HCT116 (cell line): ENCODE measurements around the gene HMGN3. TPM values are rescaled to one million over a fixed set of nuclear protein-coding genes. Genes with fewer than 3 reads are reported as not detected.

Experiments
- ATAC-seq: fragments of 200-7000 bp; cut with Tn5 transposase; 2 replicates; pipeline ENCODE4 v1.9.1; 2020; ENCODE audit warnings: mild to moderate bottlenecking, moderate library complexity
- BruUV-seq: library from RNA; stranded (reverse); fragments of 400-500 nt; replicated peaks from 2 replicates; lab custom pipeline; 2021; lab: Mats Ljungman, UMichigan
- CTCF ChIA-PET: fragments of 300-600 bp; sonication (Branson Sonifier 250); formaldehyde crosslinking; loops from one replicate; lab custom pipeline; 2021; ENCODE audit warnings: antibody characterized with exemption; lab: Charles Lee
- POLR2A ChIA-PET: fragments of 300-600, 350-600 bp; sonication (Branson Sonifier 250); formaldehyde crosslinking; loops from one replicate; lab custom pipeline; 2021; ENCODE audit warnings: antibody characterized with exemption; lab: Charles Lee
- RAD21 ChIA-PET, 2 experiments: fragments of 300-600 bp; sonication (Branson Sonifier 250); formaldehyde crosslinking; loops; one replicate each; lab custom pipeline; 2023; ENCODE audit warnings: low total read pairs in 2 of 2; ENCODE audit not compliant: uncharacterized antibody in 2 of 2, unreplicated experiment in 2 of 2, low non-redundant PET in 1 of 2; lab: Charles Lee
- DNase-seq: peaks from one replicate; pipeline ENCODE4 v3.0.0-alpha.2; 2010; ENCODE audit warnings: low read depth, low spot score
- H2AFZ ChIP-seq: fragments of 200-600 bp; shearing (Covaris generic), sonication (generic); 2 replicates; pipeline ENCODE4 v1.6.1; 2017; ENCODE audit warnings: low read depth, mixed run types, mixed read lengths, antibody characterized with exemption, low read length; ENCODE audit not compliant: poor library complexity, severe bottlenecking
- H3K27ac ChIP-seq: 2 replicates; pipeline ENCODE4 v1.5.1; 2012; ENCODE audit warnings: low read depth, low read length
- H3K27me3 ChIP-seq: fragments of 200-600 bp; sonication (generic); 2 replicates; pipeline ENCODE4 v1.6.1; 2016; ENCODE audit warnings: mixed run types, low read length, mixed read lengths; ENCODE audit not compliant: insufficient read depth
- H3K36me3 ChIP-seq, 2 experiments: fragments of 200-500 bp in 1 of 2; fragments of 200-600 bp in 1 of 2; sonication (Bioruptor generic) in 1 of 2; sonication (generic) in 1 of 2; 2 replicates each; pipeline versions ENCODE4 v1.5.1 to v1.6.1; 2014 to 2016; ENCODE audit warnings: low read length in 2 of 2, inconsistent platforms in 1 of 2, mixed read lengths in 1 of 2, mixed run types in 1 of 2; ENCODE audit not compliant: insufficient read depth in 2 of 2, control insufficient read depth in 1 of 2
- H3K4me1 ChIP-seq, 2 experiments: fragments of 200-600 bp in 1 of 2; sonication (generic) in 1 of 2; 2 replicates each; pipeline versions ENCODE4 v1.5.1 to v1.6.1; 2012 to 2017; ENCODE audit warnings: low read length in 2 of 2, inconsistent platforms in 1 of 2, mild to moderate bottlenecking in 1 of 2, mixed read lengths in 1 of 2, mixed run types in 1 of 2, moderate library complexity in 1 of 2; ENCODE audit not compliant: insufficient read depth in 2 of 2, control insufficient read depth in 1 of 2
- H3K4me2 ChIP-seq: fragments of 200-600 bp; sonication (generic); 2 replicates; pipeline ENCODE4 v1.6.1; 2017; ENCODE audit warnings: mixed run types, low read length, mixed read lengths
- H3K4me3 ChIP-seq, 2 experiments: fragments of 200-600 bp in 1 of 2; sonication (generic) in 1 of 2; replicated peaks in 1 of 2; 2 replicates each; pipeline ENCODE4 v1.5.1; 2011 to 2016; ENCODE audit warnings: low read length in 2 of 2, control low read depth in 1 of 2, low read depth in 1 of 2, mild to moderate bottlenecking in 1 of 2, mixed read lengths in 1 of 2, mixed run types in 1 of 2
- H3K79me2 ChIP-seq: fragments of 200-600 bp; sonication (generic); 2 replicates; pipeline ENCODE4 v1.6.1; 2017; ENCODE audit warnings: mild to moderate bottlenecking, mixed run types, low read length, moderate library complexity, mixed read lengths; ENCODE audit not compliant: insufficient read depth
- H3K9ac ChIP-seq: fragments of 200-600 bp; sonication (generic); 2 replicates; pipeline ENCODE4 v1.6.1; 2016; ENCODE audit warnings: low read length, mixed read lengths
- H3K9me2 ChIP-seq: fragments of 200-600 bp; sonication (generic), shearing (Covaris generic); 2 replicates; pipeline ENCODE4 v1.6.1; 2017; ENCODE audit warnings: mixed run types, mild to moderate bottlenecking, moderate library complexity; ENCODE audit not compliant: insufficient read depth
- H3K9me3 ChIP-seq, 2 experiments: fragments of 200-500 bp in 1 of 2; fragments of 200-600 bp in 1 of 2; sonication (Bioruptor generic) in 1 of 2; sonication (generic) in 1 of 2; 2 replicates each; pipeline ENCODE4 v1.6.1; 2014 to 2017; ENCODE audit warnings: low read length in 2 of 2, mixed read lengths in 2 of 2, inconsistent platforms in 1 of 2, low read depth in 1 of 2, mild to moderate bottlenecking in 1 of 2, mixed run types in 1 of 2, moderate library complexity in 1 of 2; ENCODE audit not compliant: control insufficient read depth in 1 of 2, insufficient read depth in 1 of 2
- H4K20me1 ChIP-seq: fragments of 200-600 bp; sonication (generic), shearing (Covaris generic); 2 replicates; pipeline ENCODE4 v1.6.1; 2017; ENCODE audit warnings: mixed run types, mild to moderate bottlenecking, moderate library complexity; ENCODE audit not compliant: insufficient read depth
- CTCF ChIP-seq, 3 experiments: fragments of 200-600 bp in 1 of 3; sonication (generic) in 1 of 3; IDR thresholded peaks in 2 of 3; conservative IDR thresholded peaks in 1 of 3; 2 replicates each; pipeline ENCODE4 v1.5.1; 2012 to 2017; ENCODE audit warnings: low read depth in 2 of 3, low read length in 2 of 3, antibody characterized with exemption in 1 of 3, borderline replicate concordance in 1 of 3, control low read depth in 1 of 3, mild to moderate bottlenecking in 1 of 3, mixed read lengths in 1 of 3, mixed run types in 1 of 3, moderate library complexity in 1 of 3; ENCODE audit not compliant: insufficient read depth in 1 of 3
- EZH2phosphoT487 ChIP-seq: fragments of 200-600 bp; IDR thresholded peaks from 2 replicates; pipeline ENCODE4 v1.6.1; 2018; ENCODE audit warnings: antibody characterized with exemption, borderline replicate concordance
- POLR2A ChIP-seq: IDR thresholded peaks from 2 replicates; pipeline ENCODE4 v1.7.0; 2011; ENCODE audit warnings: borderline replicate concordance; ENCODE audit not compliant: insufficient read depth, insufficient read length; ENCODE audit errors: extremely low read depth
- RAD21 ChIP-seq: IDR thresholded peaks from 2 replicates; pipeline ENCODE4 v1.6.1; 2012; ENCODE audit warnings: low read depth, mild to moderate bottlenecking
- SIN3A ChIP-seq: IDR thresholded peaks from 2 replicates; pipeline ENCODE4 v1.6.1; 2012; ENCODE audit warnings: low read depth
- SRF ChIP-seq: IDR thresholded peaks from 2 replicates; pipeline ENCODE4 v1.6.1; 2012; ENCODE audit warnings: low read depth
- intact Hi-C: fragments of 100-400 bp; cut with micrococcal nuclease; formaldehyde crosslinking; loops from 2 replicates; pipeline ENCODE4 v1.10.0; 2022
- total RNA-seq: library from RNA; stranded (reverse); gene quantifications from one replicate; pipeline ENCODE4 v1.2.1, GENCODE V29; 2021; ENCODE audit not compliant: unreplicated experiment

Gene HMGN3
- total RNA-seq, 1 experiment from 2014 or later, result 60.5 TPM

- no peak for TF ChIP-seq CTCF (IDR thresholded peaks at IDR 0.05 in 2 of 3, conservative IDR thresholded peaks at IDR 0.05 in 1 of 3; ENCODE audit: borderline replicate concordance in 1 of 3, insufficient read depth in 1 of 3, low read depth in 2 of 3, low read length in 2 of 3)
- TF ChIP-seq SRF, result no peak
- TF ChIP-seq SIN3A, result no peak
- TF ChIP-seq RAD21, result no peak
These were observed 40.5 kb downstream of the HMGN3 start (continued) for GRCh38 chr6:79193971-79194370.

- no TSS peak for BruUV-seq
- ChIA-PET POLR2A (no interaction called here), RAD21 (no interaction called here), CTCF (no interaction called here)
- Histone ChIP-seq H3K27me3 (no peaks in the 10 kb centered on the region), H3K4me3 (no peak overlapping the region), H3K9ac (no peak overlapping the region), H3K9me3 (peaks cover 0 to 4% of the 10 kb centered on the region in 2 experiments; a peak in 2 of 4 replicates), H3K4me1 (no peaks in the 10 kb centered on the region), H3K9me2 (no peaks in the 10 kb centered on the region), H3K79me2 (no peaks in the 10 kb centered on the region), H3K4me2 (no peak overlapping the region), H3K36me3 (no peaks in the 10 kb centered on the region), H4K20me1 (no peaks in the 10 kb centered on the region), H3K27ac (no peak overlapping the region), H2AFZ (no peak overlapping the region)
- intact Hi-C loops, result no loop called here
- ATAC-seq (no peak), DNase-seq (no peak)
- TF ChIP-seq EZH2phosphoT487 (no peak), CTCF (IDR thresholded peaks at IDR 0.05 in 2 of 3, conservative IDR thresholded peaks at IDR 0.05 in 1 of 3; ENCODE audit: borderline replicate concordance in 1 of 3, insufficient read depth in 1 of 3, low read depth in 2 of 3, low read length in 2 of 3) (no peak), POLR2A (no peak)
These were observed 44.6 kb downstream of the HMGN3 start for GRCh38 chr6:79189760-79190350.
